Adrenal gland (tissue), 5 donors: ENCODE results near the gene ITGB5.

ENCODE experiments used
- POLR2A ChIP-seq, 2 donors: fragments of 450-650 bp; IDR thresholded peaks; one replicate each; pipeline ENCODE4 v1.6.1; 2017; ENCODE audit warnings: antibody characterized with exemption in 2 of 2, mild to moderate bottlenecking in 2 of 2, moderate library complexity in 1 of 2
- TF ChIP-seq, protein P1 (sequence below), 6 experiments: fragments of 450-650 bp in 4 of 6; fragments of 200-600 bp in 2 of 6; sonication (generic) in 1 of 6; IDR thresholded peaks; 1 replicate in 5 of 6; 2 replicates in 1 of 6; pipeline versions ENCODE4 v1.5.1 to v1.8.0; 2016 to 2021; ENCODE audit warnings: antibody characterized with exemption in 6 of 6, mild to moderate bottlenecking in 2 of 6, moderate library complexity in 1 of 6
- donor health status: DM: no; HTN: no; CAD: no.

DNA sequence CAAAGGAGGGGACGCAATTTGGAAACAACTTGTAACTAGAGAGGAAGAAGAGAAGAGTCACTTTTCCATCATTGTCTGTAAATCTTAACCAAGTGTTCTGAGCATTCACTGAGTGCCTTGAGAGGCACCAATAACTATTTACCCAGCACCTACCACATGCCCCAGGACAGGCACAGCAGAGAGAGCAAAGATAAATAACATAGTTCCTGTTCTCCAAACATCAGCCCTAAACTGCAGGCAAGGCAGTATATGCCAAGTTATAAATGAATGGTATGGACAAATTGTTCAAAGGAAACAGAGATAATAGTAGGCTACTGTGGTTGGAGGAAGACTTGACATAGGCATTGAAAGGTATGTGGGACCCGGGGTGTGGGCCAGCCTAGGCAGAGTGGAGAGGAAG is 45.6 kb downstream of the ITGB5 start:
- TF ChIP-seq, protein P1, sequence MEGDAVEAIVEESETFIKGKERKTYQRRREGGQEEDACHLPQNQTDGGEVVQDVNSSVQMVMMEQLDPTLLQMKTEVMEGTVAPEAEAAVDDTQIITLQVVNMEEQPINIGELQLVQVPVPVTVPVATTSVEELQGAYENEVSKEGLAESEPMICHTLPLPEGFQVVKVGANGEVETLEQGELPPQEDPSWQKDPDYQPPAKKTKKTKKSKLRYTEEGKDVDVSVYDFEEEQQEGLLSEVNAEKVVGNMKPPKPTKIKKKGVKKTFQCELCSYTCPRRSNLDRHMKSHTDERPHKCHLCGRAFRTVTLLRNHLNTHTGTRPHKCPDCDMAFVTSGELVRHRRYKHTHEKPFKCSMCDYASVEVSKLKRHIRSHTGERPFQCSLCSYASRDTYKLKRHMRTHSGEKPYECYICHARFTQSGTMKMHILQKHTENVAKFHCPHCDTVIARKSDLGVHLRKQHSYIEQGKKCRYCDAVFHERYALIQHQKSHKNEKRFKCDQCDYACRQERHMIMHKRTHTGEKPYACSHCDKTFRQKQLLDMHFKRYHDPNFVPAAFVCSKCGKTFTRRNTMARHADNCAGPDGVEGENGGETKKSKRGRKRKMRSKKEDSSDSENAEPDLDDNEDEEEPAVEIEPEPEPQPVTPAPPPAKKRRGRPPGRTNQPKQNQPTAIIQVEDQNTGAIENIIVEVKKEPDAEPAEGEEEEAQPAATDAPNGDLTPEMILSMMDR (IDR thresholded peaks at IDR 0.05), result no peak
- no peak for TF ChIP-seq POLR2A (IDR thresholded peaks at IDR 0.05)
